ENCODE measurements around the gene ERGIC1. TPM values are rescaled to one million over a fixed set of nuclear protein-coding genes. Genes with fewer than 3 reads are reported as not detected.

Gene ERGIC1
- total and polyA plus RNA-seq, 2 of the 13 experiments (the other 11 are each of a cell fraction or from before 2014, with no cell fraction given) = 78.5 to 184 TPM

- TF ChIP-seq ZFY (CRISPR knock-in tag; IDR thresholded peaks at IDR 0.05) (no peak), RARG (CRISPR knock-in tag; IDR thresholded peaks at IDR 0.05; ENCODE audit: low read depth) (no peak), ZNF891 (CRISPR knock-in tag; IDR thresholded peaks at IDR 0.05) (no peak), CENPT (CRISPR knock-in tag; IDR thresholded peaks at IDR 0.05; ENCODE audit: low read depth) (no peak), ZNF253 (CRISPR knock-in tag; IDR thresholded peaks at IDR 0.05; ENCODE audit: borderline replicate concordance) (no peak), SRSF9 (IDR thresholded peaks at IDR 0.05; ENCODE audit: borderline replicate concordance, insufficient read depth, low read depth, low read length, poor library complexity, severe bottlenecking) (no peak), IRF9 (CRISPR knock-in tag; IDR thresholded peaks at IDR 0.05; ENCODE audit: borderline replicate concordance) (no peak), ZNF552 (CRISPR knock-in tag; IDR thresholded peaks at IDR 0.05; ENCODE audit: borderline replicate concordance) (no peak), BCLAF1 (IDR thresholded peaks at IDR 0.05) (no peak), RAD21 (CRISPR knock-in tag; IDR thresholded peaks at IDR 0.05) (0 out of 2 replicates have a peak, but pooled peaks have one; percentile 30), ADNP (CRISPR knock-in tag; IDR thresholded peaks at IDR 0.05) (no peak), ZNF24 (IDR thresholded peaks at IDR 0.05) (no peak), ZNF550 (CRISPR knock-in tag; IDR thresholded peaks at IDR 0.05; ENCODE audit: borderline replicate concordance) (no peak), CAMTA2 (CRISPR knock-in tag; IDR thresholded peaks at IDR 0.05; ENCODE audit: borderline replicate concordance) (no peak), ZNF337 (CRISPR knock-in tag; IDR thresholded peaks at IDR 0.05; ENCODE audit: borderline replicate concordance, low read depth) (no peak), PAF1 (CRISPR knock-in tag; IDR thresholded peaks at IDR 0.05) (no peak), ARID2 (CRISPR knock-in tag; IDR thresholded peaks at IDR 0.05; ENCODE audit: borderline replicate concordance) (no peak), MXI1 (IDR thresholded peaks at IDR 0.05; ENCODE audit: borderline replicate concordance, low read depth, low read length) (no peak)
- TF ChIP-seq, protein P1, sequence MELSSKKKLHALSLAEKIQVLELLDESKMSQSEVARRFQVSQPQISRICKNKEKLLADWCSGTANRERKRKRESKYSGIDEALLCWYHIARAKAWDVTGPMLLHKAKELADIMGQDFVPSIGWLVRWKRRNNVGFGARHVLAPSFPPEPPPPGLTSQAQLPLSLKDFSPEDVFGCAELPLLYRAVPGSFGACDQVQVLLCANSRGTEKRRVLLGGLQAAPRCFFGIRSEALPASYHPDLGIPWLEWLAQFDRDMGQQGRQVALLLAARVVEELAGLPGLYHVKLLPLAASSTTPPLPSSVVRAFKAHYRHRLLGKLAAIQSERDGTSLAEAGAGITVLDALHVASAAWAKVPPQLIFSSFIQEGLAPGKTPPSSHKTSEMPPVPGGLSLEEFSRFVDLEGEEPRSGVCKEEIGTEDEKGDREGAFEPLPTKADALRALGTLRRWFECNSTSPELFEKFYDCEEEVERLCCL (CRISPR knock-in tag; IDR thresholded peaks at IDR 0.05; ENCODE audit: borderline replicate concordance) = no peak
- TF ChIP-seq, protein P2, sequence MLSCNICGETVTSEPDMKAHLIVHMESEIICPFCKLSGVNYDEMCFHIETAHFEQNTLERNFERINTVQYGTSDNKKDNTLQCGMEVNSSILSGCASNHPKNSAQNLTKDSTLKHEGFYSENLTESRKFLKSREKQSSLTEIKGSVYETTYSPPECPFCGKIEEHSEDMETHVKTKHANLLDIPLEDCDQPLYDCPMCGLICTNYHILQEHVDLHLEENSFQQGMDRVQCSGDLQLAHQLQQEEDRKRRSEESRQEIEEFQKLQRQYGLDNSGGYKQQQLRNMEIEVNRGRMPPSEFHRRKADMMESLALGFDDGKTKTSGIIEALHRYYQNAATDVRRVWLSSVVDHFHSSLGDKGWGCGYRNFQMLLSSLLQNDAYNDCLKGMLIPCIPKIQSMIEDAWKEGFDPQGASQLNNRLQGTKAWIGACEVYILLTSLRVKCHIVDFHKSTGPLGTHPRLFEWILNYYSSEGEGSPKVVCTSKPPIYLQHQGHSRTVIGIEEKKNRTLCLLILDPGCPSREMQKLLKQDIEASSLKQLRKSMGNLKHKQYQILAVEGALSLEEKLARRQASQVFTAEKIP (CRISPR knock-in tag; IDR thresholded peaks at IDR 0.05; ENCODE audit: borderline replicate concordance) = no peak
- TF ChIP-seq, protein P3, sequence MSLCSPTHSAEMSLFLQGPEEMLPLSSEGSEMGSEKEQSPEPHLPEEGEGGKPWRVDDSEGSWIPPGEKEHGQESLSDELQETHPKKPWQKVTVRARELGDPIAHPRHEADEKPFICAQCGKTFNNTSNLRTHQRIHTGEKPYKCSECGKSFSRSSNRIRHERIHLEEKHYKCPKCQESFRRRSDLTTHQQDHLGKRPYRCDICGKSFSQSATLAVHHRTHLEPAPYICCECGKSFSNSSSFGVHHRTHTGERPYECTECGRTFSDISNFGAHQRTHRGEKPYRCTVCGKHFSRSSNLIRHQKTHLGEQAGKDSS (CRISPR knock-in tag; IDR thresholded peaks at IDR 0.05; ENCODE audit: borderline replicate concordance, low read depth) = no peak
These were observed 77.0 kb downstream of the ERGIC1 start (continued) for GRCh38 chr5:172910828-172911627.
